Right kidney (tissue), 1 donor: ENCODE data around the gene ALDH3B2.

Experiments used
- DNase-seq: peaks from one replicate; pipeline ENCODE4 v3.0.0-alpha.2; 2016

Gene ALDH3B2

GRCh38 chr11:67613960-67614715 is 60.3 kb downstream of the ALDH3B2 start:
- DNase-seq: peak; percentile 59

GRCh38 chr11:67613313-67613959 is 61.0 kb downstream of the ALDH3B2 start:
- DNase-seq: no peak

GRCh38 chr11:67612751-67613150 is 61.7 kb downstream of the ALDH3B2 start:
- DNase-seq: no peak
